Heart left ventricle (tissue), 16 donors: ENCODE data around the gene MXRA8. TPM values are rescaled to one million over a fixed set of nuclear protein-coding genes. Genes with fewer than 3 reads are reported as not detected.

ENCODE experiments used
- ATAC-seq, 4 donors: fragments of 200-7000 bp; cut with Tn5 transposase; one replicate each; pipeline ENCODE4 v1.9.1; 2020 to 2022; ENCODE audit warnings: moderate library complexity in 4 of 4, mild to moderate bottlenecking in 3 of 4, moderate number of reproducible peaks in 1 of 4
- DNase-seq, 5 donors: peaks; one replicate each; pipeline ENCODE4 v3.0.0-alpha.2; 2020
- H3K27ac ChIP-seq, 12 donors: fragments of 200-600 bp; sonication (generic) in 4 of 12; one replicate each; pipeline versions ENCODE4 v1.5.0 to v1.8.0; 2016 to 2022; ENCODE audit warnings: mild to moderate bottlenecking in 2 of 12
- H3K27me3 ChIP-seq, 9 donors: fragments of 200-600 bp; sonication (generic) in 2 of 9; one replicate each; pipeline versions ENCODE4 v1.5.1 to v1.8.0; 2016 to 2022; ENCODE audit warnings: mild to moderate bottlenecking in 3 of 9
- H3K36me3 ChIP-seq, 9 donors: fragments of 200-600 bp; sonication (generic) in 2 of 9; one replicate each; pipeline versions ENCODE4 v1.5.0 to v1.8.0; 2018 to 2022; ENCODE audit warnings: mild to moderate bottlenecking in 2 of 9
- H3K4me1 ChIP-seq, 12 donors: fragments of 200-600 bp; sonication (generic) in 4 of 12; one replicate each; pipeline versions ENCODE4 v1.5.0 to v1.8.0; 2016 to 2022; ENCODE audit warnings: mild to moderate bottlenecking in 3 of 12
- H3K4me3 ChIP-seq, 12 donors: fragments of 200-600 bp; sonication (generic) in 4 of 12; one replicate each; pipeline versions ENCODE4 v1.5.0 to v1.8.0; 2017 to 2022; ENCODE audit warnings: mild to moderate bottlenecking in 9 of 12, moderate library complexity in 4 of 12
- H3K9me3 ChIP-seq, 12 donors: fragments of 200-600 bp; sonication (generic) in 4 of 12; one replicate each; pipeline versions ENCODE4 v1.5.0 to v1.8.0; 2016 to 2022; ENCODE audit warnings: mild to moderate bottlenecking in 1 of 12
- CTCF ChIP-seq, 12 donors: fragments of 200-600 bp; sonication (generic) in 4 of 12; IDR thresholded peaks; one replicate each; pipeline versions ENCODE4 v1.5.0 to v1.8.0; 2018 to 2022; ENCODE audit warnings: antibody characterized with exemption in 12 of 12, mild to moderate bottlenecking in 5 of 12
- POLR2A ChIP-seq, 2 donors: fragments of 450-650 bp; IDR thresholded peaks; one replicate each; pipeline ENCODE4 v1.6.1; 2017; ENCODE audit warnings: antibody characterized with exemption in 2 of 2, mild to moderate bottlenecking in 2 of 2, moderate library complexity in 2 of 2
- WGBS, 4 donors: extraction: QIAGEN DNeasy Blood & Tissue Kit in 2 of 4; methylation state at CpG; one replicate each; pipeline versions ENCODE4 v1.1.5 to v1.1.7; 2013 to 2018; 5-methylcytosine and 5-hydroxymethylcytosine counted together
- intact Hi-C, 10 donors: fragments of 100-400 bp; cut with DNase I; formaldehyde crosslinking; loops; one replicate each; pipeline versions ENCODE4 v1.11.1 to v1.14.2; 2022
- polyA plus RNA-seq, 2 donors: library from polyadenylated mRNA; stranded (reverse); fragments of 200-250 nt; gene quantifications; one replicate each; pipeline ENCODE4 v1.2.3, GENCODE V29; 2013
- total RNA-seq, 9 donors: library from RNA; depleted of rRNA in 2 of 9; stranded (reverse); fragments of >200 nt in 2 of 9; fragmentation: NEBNext Ultra II Directional in 3 of 9; extraction: Animal tissue kit (Norgen Biotek cat#: 25700) in 3 of 9; gene quantifications; one replicate each; pipeline versions ENCODE4 v1.1.0 to v1.2.4, GENCODE V29; 2016 to 2023
- donor health status: ischemic (EF 13 %, LVEDD 7.1; RV severe dilation, severe dysfunction).
- donor health status: healthy with polysubstance abuse.
- donor health status: DM: no; HTN: yes; CAD: no.
- donor health status: DM: no; HTN: no; CAD: no.
- donor health status: ischemic (EF 25% LVEDD 6.9; RV normal size, moderate dysfunction).
- donor health status: ischemic (EF 25% LVEDD 5.7; RV mildly dilated, moderate dysfunction).
- donor health status: healthy.
- donor health status: DM: yes; HTN: yes; CAD: no.
- donor health status: ischemic (EF 35%, LVEDD 5.7; RV mildly dilated, moderate dysfunction).
- donor health status: nonischemic (EF 11% LVEDD 7.7; RV severe dilation, severe dysfunction).
- donor health status: DM: yes; HTN: yes; CAD: no.
- donor health status: PGD.
- donor health status: ischemic (EF 29% LVEDD 5.4; RV normal size, mild dysfunction).
- donor health status: nonischemic (EF 23%, LVEDD 6.1; RV moderate dilation, normal function).

The MXRA8 gene
- total and polyA plus RNA-seq, 11 donors = 10.5 to 49.3 (median 19.5) TPM

DNA sequence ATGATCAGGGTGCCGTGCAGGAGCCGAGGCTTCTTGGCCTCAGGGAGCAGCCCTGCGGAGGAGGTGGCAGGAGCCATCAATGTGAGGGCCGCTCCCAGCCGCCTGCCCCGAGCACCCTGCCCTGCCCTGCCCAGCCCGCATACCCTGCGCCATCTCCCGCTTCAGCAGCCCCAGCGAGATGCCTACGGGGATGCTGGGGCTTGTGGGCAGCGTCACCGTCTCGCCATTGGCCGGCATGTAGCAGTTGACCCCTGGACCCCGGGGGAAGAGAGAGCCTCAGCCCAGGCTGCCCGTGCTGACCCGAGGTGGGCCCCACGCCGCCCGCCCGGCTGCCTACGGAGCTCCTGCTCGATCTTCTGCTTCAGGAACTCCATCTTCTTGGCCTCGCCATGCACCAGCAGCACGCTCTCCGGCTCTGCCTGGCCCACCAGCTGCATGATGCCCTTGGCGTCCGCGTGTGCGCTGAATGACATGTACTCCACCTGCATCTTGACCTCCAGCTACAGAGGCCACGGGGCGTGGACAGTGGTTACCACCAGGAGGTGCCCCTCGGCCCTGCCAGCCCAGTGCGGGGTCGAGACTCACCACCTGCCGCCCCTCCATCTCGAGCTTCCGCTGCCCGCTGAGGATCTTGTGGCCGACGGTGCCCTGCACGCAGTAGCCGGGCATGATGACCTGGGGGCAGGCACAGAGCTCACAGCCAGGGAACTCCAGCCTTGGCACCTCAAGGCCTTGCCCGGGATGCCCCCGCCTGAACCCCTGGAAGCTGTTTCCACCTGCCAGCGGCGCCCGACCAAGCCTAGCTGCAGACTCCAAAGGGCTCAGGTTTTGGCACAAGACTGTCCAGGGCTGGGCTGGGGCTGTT lies 45.7 kb downstream of the MXRA8 start:
- DNase-seq (no peak), ATAC-seq (no peak)
- TF ChIP-seq CTCF (IDR thresholded peaks at IDR 0.05) = no peak
- TF ChIP-seq POLR2A (IDR thresholded peaks at IDR 0.05) = no peak
- Histone ChIP-seq H3K4me3 (no peak overlapping the region), H3K27me3 (no peaks in the 10 kb centered on the region), H3K4me1 (peaks cover 0 to 22% (median 13%) of the 10 kb centered on the region in 12 donors), H3K27ac (no peak overlapping the region), H3K9me3 (no peaks in the 10 kb centered on the region), H3K36me3 (peaks cover 0 to 71% (median 58%) of the 10 kb centered on the region in 9 donors)
- WGBS, 4 donors = 90 to 93% (median 92%) methylated on average over 21 to 49 of the region's 49 CpGs
- intact Hi-C loops = no loop called here

GRCh38 chr1:1311107-1312104 lies 46.9 kb downstream of the MXRA8 start:
- Histone ChIP-seq H3K4me1 (peaks cover 3 to 27% (median 19%) of the 10 kb centered on the region in 12 donors), H3K27ac (no peak overlapping the region), H3K4me3 (no peak overlapping the region), H3K9me3 (no peaks in the 10 kb centered on the region), H3K27me3 (no peaks in the 10 kb centered on the region), H3K36me3 (peaks cover 0 to 60% (median 53%) of the 10 kb centered on the region in 9 donors)
- intact Hi-C loops = no loop called here
- WGBS, 4 donors = 88 to 92% (median 91%) methylated on average over 17 to 22 of the region's 22 CpGs
- DNase-seq (no peak), ATAC-seq (no peak)
- TF ChIP-seq CTCF (IDR thresholded peaks at IDR 0.05) = no peak
- no peak for TF ChIP-seq POLR2A (IDR thresholded peaks at IDR 0.05)

DNA sequence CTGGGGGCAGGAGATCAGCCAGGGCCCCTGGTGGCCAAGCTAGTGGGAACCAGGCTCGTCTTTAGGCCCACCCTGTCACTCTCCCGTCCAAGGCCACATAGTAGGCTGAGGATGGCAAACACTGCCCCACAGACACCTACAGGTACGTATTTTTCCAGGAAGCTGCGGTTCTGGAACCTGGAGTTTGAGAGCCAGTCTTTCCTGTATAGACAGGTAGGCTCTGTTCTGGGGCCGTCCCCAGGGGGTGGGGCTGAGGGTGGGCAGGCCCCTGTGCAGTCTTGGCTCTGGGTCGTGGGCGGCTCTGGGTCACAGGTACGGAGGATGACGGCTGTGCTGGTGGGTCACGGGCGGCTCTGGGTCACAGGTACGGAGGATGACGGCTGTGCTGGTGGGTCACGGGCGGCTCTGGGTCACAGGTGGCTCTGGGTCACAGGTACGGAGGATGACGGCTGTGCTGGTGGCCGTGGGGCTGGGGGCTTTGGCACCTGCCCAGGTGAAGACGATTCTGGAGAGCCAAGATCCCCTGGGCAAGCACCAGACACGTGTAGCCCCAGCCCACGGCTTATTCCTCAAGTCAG lies 47.8 kb downstream of the MXRA8 start:
- DNase-seq (no peak), ATAC-seq (no peak)
- intact Hi-C loops = no loop called here
- H3K4me3 ChIP-seq = no peak overlapping the region
- peak overlapping the region in 1 of 12 donors; percentile 96 for H3K27ac ChIP-seq
- no peak for TF ChIP-seq POLR2A (IDR thresholded peaks at IDR 0.05)
- no peak for TF ChIP-seq CTCF (IDR thresholded peaks at IDR 0.05)
- H3K4me1 ChIP-seq = peaks cover 12 to 36% (median 28%) of the 10 kb centered on the region in 12 donors
- no peaks in the 10 kb centered on the region for H3K9me3 ChIP-seq
- WGBS, 4 donors = 85 to 91% (median 89%) methylated on average over 18 to 21 of the region's 21 CpGs
- no peaks in the 10 kb centered on the region for H3K27me3 ChIP-seq
- peaks cover 0 to 56% (median 49%) of the 10 kb centered on the region in 9 donors for H3K36me3 ChIP-seq
